Measurements from ENCODE around the gene RNPEPL1. TPM values are rescaled to one million over a fixed set of nuclear protein-coding genes. Genes with fewer than 3 reads are reported as not detected.
A peak's percentile ranks its signal among the peaks of the same experiment; 100 is the strongest.

The RNPEPL1 gene
- total RNA-seq, 1 donor from 2014 or later: 40.5 TPM

GRCh38 chr2:240581811-240582210 lies 13.5 kb downstream of the RNPEPL1 start:
- no peak overlapping the region for H3K4me3 Mint-ChIP-seq
- no peaks in the 10 kb centered on the region for H3K27me3 Mint-ChIP-seq
- peaks cover 25% of the 10 kb centered on the region for H3K4me1 Mint-ChIP-seq (ENCODE audit: unreplicated experiment)
- H3K27ac Mint-ChIP-seq: no peak overlapping the region
- DNase-seq (ENCODE audit: extremely low spot score, unreplicated experiment): no peak
- peaks cover 22% of the 10 kb centered on the region for H3K36me3 Mint-ChIP-seq
- no peaks in the 10 kb centered on the region for H3K9me3 Mint-ChIP-seq
- TF ChIP-seq CTCF (conservative IDR thresholded peaks at IDR 0.05): no peak

- Mint-ChIP-seq H3K4me3 (peak overlapping the region; percentile 71), H3K27me3 (no peaks in the 10 kb centered on the region), H3K4me1 (ENCODE audit: unreplicated experiment) (peaks cover 29% of the 10 kb centered on the region), H3K27ac (no peak overlapping the region), H3K36me3 (peaks cover 24% of the 10 kb centered on the region), H3K9me3 (no peaks in the 10 kb centered on the region)
- DNase-seq (ENCODE audit: extremely low spot score, unreplicated experiment): no peak
- no peak for TF ChIP-seq CTCF (conservative IDR thresholded peaks at IDR 0.05)
These were observed 14.5 kb downstream of the RNPEPL1 start for GRCh38 chr2:240582781-240583180.

GRCh38 chr2:240583774-240584173 lies 15.5 kb downstream of the RNPEPL1 start:
- H3K9me3 Mint-ChIP-seq: no peaks in the 10 kb centered on the region
- no peak for TF ChIP-seq CTCF (conservative IDR thresholded peaks at IDR 0.05)
- no peak overlapping the region for H3K27ac Mint-ChIP-seq
- H3K4me1 Mint-ChIP-seq (ENCODE audit: unreplicated experiment): peaks cover 39% of the 10 kb centered on the region
- H3K27me3 Mint-ChIP-seq: no peaks in the 10 kb centered on the region
- no peak for DNase-seq (ENCODE audit: extremely low spot score, unreplicated experiment)
- H3K4me3 Mint-ChIP-seq: no peak overlapping the region
- H3K36me3 Mint-ChIP-seq: peaks cover 25% of the 10 kb centered on the region

- Mint-ChIP-seq H3K4me1 (ENCODE audit: unreplicated experiment) (peaks cover 41% of the 10 kb centered on the region), H3K27me3 (no peaks in the 10 kb centered on the region), H3K27ac (no peak overlapping the region), H3K4me3 (peak overlapping the region; percentile 98), H3K9me3 (no peaks in the 10 kb centered on the region), H3K36me3 (peaks cover 25% of the 10 kb centered on the region)
- no peak for DNase-seq (ENCODE audit: extremely low spot score, unreplicated experiment)
- no peak for TF ChIP-seq CTCF (conservative IDR thresholded peaks at IDR 0.05)
These were observed 16.3 kb downstream of the RNPEPL1 start for GRCh38 chr2:240584486-240585031.

- Mint-ChIP-seq H3K4me3 (peak overlapping the region; percentile 98), H3K9me3 (no peaks in the 10 kb centered on the region), H3K27ac (peak overlapping the region; percentile 48), H3K36me3 (peaks cover 25% of the 10 kb centered on the region), H3K27me3 (no peaks in the 10 kb centered on the region), H3K4me1 (ENCODE audit: unreplicated experiment) (peaks cover 36% of the 10 kb centered on the region)
- no peak for DNase-seq (ENCODE audit: extremely low spot score, unreplicated experiment)
- TF ChIP-seq CTCF (conservative IDR thresholded peaks at IDR 0.05): no peak
These were observed 16.8 kb downstream of the RNPEPL1 start for GRCh38 chr2:240585101-240585500.
